HG03520 (cell line): ENCODE data around the gene TMEM266.

Source experiments
- ATAC-seq: cut with Tn5 transposase; IDR thresholded peaks from one replicate; pipeline ENCODE4 v1.9.1; 2021; ENCODE audit warnings: mild to moderate bottlenecking, moderate library complexity; ENCODE audit not compliant: unreplicated experiment

TMEM266 gene

GRCh38 chr15:76118767-76119166 lies 59.0 kb downstream of the TMEM266 start:
- no peak for ATAC-seq

- no peak for ATAC-seq
Observed at GRCh38 chr15:76123031-76123430, 63.2 kb downstream of the TMEM266 start.

- ATAC-seq: no peak
Observed at GRCh38 chr15:76127169-76127568, 67.4 kb downstream of the TMEM266 start.

- ATAC-seq: no peak
Observed at GRCh38 chr15:76127880-76128279, 68.1 kb downstream of the TMEM266 start.

GRCh38 chr15:76134537-76134936 lies 74.8 kb downstream of the TMEM266 start:
- no peak for ATAC-seq

- ATAC-seq: no peak
Observed at GRCh38 chr15:76135516-76135915, 75.7 kb downstream of the TMEM266 start.

GRCh38 chr15:76138436-76138835 lies 78.7 kb downstream of the TMEM266 start:
- ATAC-seq: no peak

GRCh38 chr15:76139368-76140073 lies 79.7 kb downstream of the TMEM266 start:
- peak; percentile 61 for ATAC-seq

GRCh38 chr15:76140074-76140464 lies 80.3 kb downstream of the TMEM266 start:
- no peak for ATAC-seq

GRCh38 chr15:76146812-76147211 lies 87.0 kb downstream of the TMEM266 start:
- ATAC-seq: no peak

GRCh38 chr15:76147906-76148570 lies 88.3 kb downstream of the TMEM266 start:
- no peak for ATAC-seq

- no peak for ATAC-seq
Observed at GRCh38 chr15:76149291-76149915, 89.6 kb downstream of the TMEM266 start.

- no peak for ATAC-seq
Observed at GRCh38 chr15:76150513-76150912, 90.7 kb downstream of the TMEM266 start.

- ATAC-seq: peak; percentile 81
Observed at GRCh38 chr15:76150971-76151598, 91.3 kb downstream of the TMEM266 start.

- no peak for ATAC-seq
Observed at GRCh38 chr15:76151599-76151974, 91.8 kb downstream of the TMEM266 start.

GRCh38 chr15:76152197-76152596 lies 92.4 kb downstream of the TMEM266 start:
- ATAC-seq: no peak

GRCh38 chr15:76153241-76154197 lies 93.7 kb downstream of the TMEM266 start:
- ATAC-seq: no peak

GRCh38 chr15:76155731-76156130 lies 95.9 kb downstream of the TMEM266 start:
- no peak for ATAC-seq

GRCh38 chr15:76158226-76158625 lies 98.4 kb downstream of the TMEM266 start:
- ATAC-seq: no peak

GRCh38 chr15:76158815-76159214 lies 99.0 kb downstream of the TMEM266 start:
- ATAC-seq: no peak

GRCh38 chr15:76159282-76159681 lies 99.5 kb downstream of the TMEM266 start:
- ATAC-seq: no peak
